ENCODE data around the gene B4GAT1. TPM values are rescaled to one million over a fixed set of nuclear protein-coding genes. Genes with fewer than 3 reads are reported as not detected.

Gene B4GAT1
- total and polyA plus RNA-seq, 9 of the 15 experiments (the other 6 are each of a cell fraction or from before 2014, with no cell fraction given), result 0.86 to 9.5 (median 3.8) TPM

DNA sequence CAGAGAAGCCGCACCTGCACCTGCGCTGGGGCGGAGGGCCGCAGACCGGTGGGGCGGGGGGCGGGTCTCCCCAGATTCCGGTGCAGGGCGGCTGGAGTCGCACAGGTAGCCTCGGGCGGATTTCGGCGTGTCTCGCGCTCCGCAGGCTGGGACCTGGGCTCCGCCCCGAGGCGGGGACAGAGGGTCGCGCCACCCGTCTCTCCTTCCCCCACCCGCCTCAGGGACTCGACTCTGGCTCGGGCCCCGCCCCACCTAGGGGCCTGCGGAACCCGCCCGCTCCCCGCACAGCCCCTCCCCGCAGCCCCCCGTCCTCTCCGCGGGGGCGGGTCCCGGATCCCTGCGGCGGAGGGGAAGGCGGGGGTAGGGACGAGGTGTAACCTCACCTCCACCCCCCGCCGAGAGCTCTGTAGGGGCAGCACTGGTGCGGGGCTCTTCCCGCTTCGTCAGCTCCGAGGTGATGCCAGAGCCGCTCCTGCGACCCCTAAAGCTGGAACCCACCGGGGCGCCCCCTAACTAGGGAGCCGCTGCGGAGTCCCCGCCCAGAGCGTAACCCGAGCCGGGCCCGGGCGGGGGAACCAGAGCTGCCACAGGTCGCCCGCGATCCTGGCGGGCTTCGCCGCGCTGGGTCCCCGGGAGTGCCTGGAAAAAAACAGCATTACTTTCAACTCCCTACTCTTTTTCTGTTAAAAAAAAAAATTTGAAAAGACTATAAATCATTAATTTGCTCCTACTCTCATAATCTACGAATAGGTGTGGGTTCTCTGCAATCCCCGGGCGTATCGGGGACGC is 24.4 kb upstream of the B4GAT1 start, which contains the start of gene SLC29A2 (continued):
- TF ChIP-seq ZNF175 (CRISPR knock-in tag; IDR thresholded peaks at IDR 0.05; ENCODE audit: low read depth) (no peak), ZNF217 (CRISPR knock-in tag; IDR thresholded peaks at IDR 0.05) (no peak), FOSL1 (tag; conservative IDR thresholded peaks at IDR 0.05) (no peak), CXXC5 (CRISPR knock-in tag; IDR thresholded peaks at IDR 0.05) (0 out of 2 replicates have a peak, but pooled peaks have one; percentile 56), TBP (optimal IDR thresholded peaks at IDR 0.05; ENCODE audit: low read depth, low read length) (peak; percentile 49), ZNF507 (tag; conservative IDR thresholded peaks at IDR 0.05) (no peak), TAF7 (tag; IDR thresholded peaks at IDR 0.05) (0 out of 2 replicates have a peak, but pooled peaks have one; percentile 4), ZEB2 (IDR thresholded peaks at IDR 0.05) (peak; percentile 95), ZC3H4 (CRISPR knock-in tag; IDR thresholded peaks at IDR 0.05; ENCODE audit: borderline replicate concordance) (no peak), POLR2A (conservative IDR thresholded peaks at IDR 0.05) (peak; percentile 84; the same call in 1 of the 2 replicates), MTA3 (IDR thresholded peaks at IDR 0.05; ENCODE audit: borderline replicate concordance) (0 out of 2 replicates have a peak, but pooled peaks have one; percentile 27), HNRNPLL (IDR thresholded peaks at IDR 0.05; ENCODE audit: low read depth, low read length, poor library complexity, severe bottlenecking) (peak; percentile 72), CCNT2 (IDR thresholded peaks at IDR 0.05; ENCODE audit: borderline replicate concordance, extremely low read depth, insufficient read length, low read depth, low read length) (peak; percentile 60), SAP30 (IDR thresholded peaks at IDR 0.05; ENCODE audit: borderline replicate concordance, insufficient read depth, low read depth, low read length, poor library complexity, severe bottlenecking) (no peak), NR1H2 (CRISPR knock-in tag; IDR thresholded peaks at IDR 0.05) (0 out of 2 replicates have a peak, but pooled peaks have one; percentile 22), ZNF212 (CRISPR knock-in tag; IDR thresholded peaks at IDR 0.05) (no peak), POLR2AphosphoS5 (IDR thresholded peaks at IDR 0.05; ENCODE audit: control insufficient read depth, insufficient read depth, low read depth, low read length) (peak; percentile 40; the same call in 1 of the 2 replicates), CEBPG (CRISPR knock-in tag; IDR thresholded peaks at IDR 0.05) (no peak), CEBPG (tag; conservative IDR thresholded peaks at IDR 0.05 in 1 of 2, IDR thresholded peaks at IDR 0.05 in 1 of 2) (no peak), ZNF583 (CRISPR knock-in tag; IDR thresholded peaks at IDR 0.05) (no peak), ZNF143 (CRISPR knock-in tag; IDR thresholded peaks at IDR 0.05) (peak; percentile 66; the same call in 1 of the 2 replicates), SIX5 (IDR thresholded peaks at IDR 0.05; ENCODE audit: borderline replicate concordance in 1 of 2, insufficient read depth in 1 of 2, low read depth in 1 of 2, low read length in 2 of 2) (peak in 1 of 2 experiments; percentile 3; a peak in 1 of 4 replicates), NEUROD1 (IDR thresholded peaks at IDR 0.05; ENCODE audit: borderline replicate concordance, low read depth, low read length, partially characterized antibody) (peak; percentile 11)
- TF ChIP-seq, protein P1, sequence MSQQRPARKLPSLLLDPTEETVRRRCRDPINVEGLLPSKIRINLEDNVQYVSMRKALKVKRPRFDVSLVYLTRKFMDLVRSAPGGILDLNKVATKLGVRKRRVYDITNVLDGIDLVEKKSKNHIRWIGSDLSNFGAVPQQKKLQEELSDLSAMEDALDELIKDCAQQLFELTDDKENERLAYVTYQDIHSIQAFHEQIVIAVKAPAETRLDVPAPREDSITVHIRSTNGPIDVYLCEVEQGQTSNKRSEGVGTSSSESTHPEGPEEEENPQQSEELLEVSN (IDR thresholded peaks at IDR 0.05; ENCODE audit: borderline replicate concordance in 1 of 2, extremely low read depth in 1 of 2, insufficient read depth in 1 of 2, insufficient read length in 1 of 2, low read depth in 1 of 2, low read length in 1 of 2, poor library complexity in 1 of 2, severe bottlenecking in 1 of 2), result peak; percentile 6 to 19
- TF ChIP-seq, protein P2, sequence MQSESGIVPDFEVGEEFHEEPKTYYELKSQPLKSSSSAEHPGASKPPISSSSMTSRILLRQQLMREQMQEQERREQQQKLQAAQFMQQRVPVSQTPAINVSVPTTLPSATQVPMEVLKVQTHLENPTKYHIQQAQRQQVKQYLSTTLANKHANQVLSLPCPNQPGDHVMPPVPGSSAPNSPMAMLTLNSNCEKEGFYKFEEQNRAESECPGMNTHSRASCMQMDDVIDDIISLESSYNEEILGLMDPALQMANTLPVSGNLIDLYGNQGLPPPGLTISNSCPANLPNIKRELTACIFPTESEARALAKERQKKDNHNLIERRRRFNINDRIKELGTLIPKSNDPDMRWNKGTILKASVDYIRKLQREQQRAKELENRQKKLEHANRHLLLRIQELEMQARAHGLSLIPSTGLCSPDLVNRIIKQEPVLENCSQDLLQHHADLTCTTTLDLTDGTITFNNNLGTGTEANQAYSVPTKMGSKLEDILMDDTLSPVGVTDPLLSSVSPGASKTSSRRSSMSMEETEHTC (IDR thresholded peaks at IDR 0.05), result no peak
